NCI-H146 treated with DMSO at 0.1 percent for 48 hours (cell line): ENCODE data around the gene CAMKK1.

ENCODE experiments used
- DNase-seq: peaks from one replicate; lab custom pipeline; 2025; ENCODE audit not compliant: unreplicated experiment; lab: John Stamatoyannopoulos, UW

The CAMKK1 gene

DNA sequence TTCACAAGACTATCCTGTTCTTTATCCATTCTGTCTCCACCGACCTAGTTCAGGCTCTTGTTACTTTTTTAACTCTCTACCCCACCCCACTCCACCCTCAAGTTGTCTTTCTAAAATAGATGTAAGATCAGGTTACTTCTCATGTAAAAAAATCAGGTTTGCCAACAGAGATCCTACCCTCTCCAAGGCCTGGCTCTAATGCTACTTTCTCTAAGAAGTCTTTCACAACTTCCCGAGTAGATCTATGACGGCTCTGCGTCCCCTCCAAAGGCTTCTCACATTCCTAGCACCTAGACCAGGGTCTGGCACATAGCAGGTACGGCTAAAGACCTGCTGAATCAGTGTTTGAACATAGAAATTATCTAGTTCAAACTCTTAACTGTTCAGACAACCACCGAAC lies 77.7 kb downstream of the CAMKK1 start:
- DNase-seq, result no peak

- DNase-seq, result no peak
Observed at GRCh38 chr17:3814361-3814760, 78.5 kb downstream of the CAMKK1 start.

DNA sequence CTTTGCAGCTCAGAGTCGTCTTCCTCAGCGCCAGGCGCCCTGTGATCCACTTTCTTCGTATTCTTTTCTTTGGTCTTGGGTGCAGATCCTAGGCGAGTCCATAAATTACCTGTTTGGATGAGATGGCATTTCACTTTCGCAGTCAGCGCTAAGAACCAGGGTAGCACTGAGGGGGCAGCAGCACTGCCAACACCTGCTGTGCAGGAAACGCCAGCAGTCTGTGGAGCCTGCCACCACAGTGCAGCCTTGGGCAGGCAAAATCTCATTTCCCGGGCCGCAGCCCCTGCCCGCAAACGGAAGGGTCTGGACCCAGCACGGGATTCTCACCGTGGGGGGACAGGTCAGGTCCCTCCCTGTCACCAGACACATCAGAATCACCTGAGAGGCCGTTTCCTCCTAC lies 79.7 kb downstream of the CAMKK1 start:
- DNase-seq, result no peak

DNA sequence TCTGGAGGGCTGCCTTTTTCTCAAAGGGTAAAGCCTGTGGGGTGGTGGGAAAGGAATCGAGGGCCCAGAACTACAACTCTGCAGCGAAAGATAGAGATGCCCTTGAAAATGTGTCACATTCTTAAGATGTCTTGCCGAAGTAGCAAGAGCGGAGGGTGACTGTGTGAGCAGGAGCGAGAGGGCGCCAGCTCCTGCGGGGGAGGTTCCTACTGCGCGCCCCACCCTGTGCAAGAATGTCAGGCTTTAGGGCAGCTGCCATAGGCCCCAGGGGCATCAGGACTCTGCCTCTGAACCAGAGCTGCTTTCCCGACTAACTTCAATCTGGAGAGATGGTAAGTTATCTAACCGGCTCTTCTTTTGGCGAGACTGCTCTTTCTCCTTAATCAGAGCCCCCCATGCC lies 80.1 kb downstream of the CAMKK1 start:
- DNase-seq, result no peak

- DNase-seq, result no peak
Observed at GRCh38 chr17:3812284-3812683, 80.6 kb downstream of the CAMKK1 start.
